Activated CD4-positive, alpha-beta T cell treated with anti-CD3 and anti-CD28 coated beads, Interleukin-2, amount 10 ng/mL, durations not matched to agents 7 days and 5 days (primary cell): Measurements from ENCODE around the gene KRI1. TPM values are rescaled to one million over a fixed set of nuclear protein-coding genes. Genes with fewer than 3 reads are reported as not detected.

Experiments
- CTCF ChIA-PET: fragments of 350-600 bp; sonication (Branson Sonifier 250); formaldehyde crosslinking; loops from one replicate; lab custom pipeline; 2021; ENCODE audit warnings: antibody characterized with exemption; lab: Charles Lee
- POLR2A ChIA-PET: fragments of 350-600 bp; sonication (Branson Sonifier 250); formaldehyde crosslinking; loops from one replicate; lab custom pipeline; 2021; ENCODE audit warnings: antibody characterized with exemption; lab: Charles Lee
- DNase-seq: peaks from one replicate; pipeline ENCODE4 v3.0.0-alpha.2; 2020
- H3K27ac Mint-ChIP-seq: one replicate; pipeline ENCODE4 v1.8.0; 2021; ENCODE audit warnings: mild to moderate bottlenecking, moderate library complexity, mixed read lengths
- H3K27me3 Mint-ChIP-seq: one replicate; pipeline ENCODE4 v1.8.0; 2021; ENCODE audit warnings: mixed read lengths
- H3K36me3 Mint-ChIP-seq: one replicate; pipeline ENCODE4 v1.8.0; 2021; ENCODE audit warnings: low read depth, mixed read lengths
- H3K4me1 Mint-ChIP-seq: one replicate; pipeline ENCODE4 v1.8.0; 2021; ENCODE audit warnings: mixed read lengths
- H3K4me3 Mint-ChIP-seq: one replicate; pipeline ENCODE4 v1.8.0; 2021; ENCODE audit warnings: mild to moderate bottlenecking, moderate library complexity, mixed read lengths
- H3K9me3 Mint-ChIP-seq: one replicate; pipeline ENCODE4 v1.8.0; 2021; ENCODE audit warnings: mixed read lengths
- total RNA-seq, 2 experiments: library from RNA; stranded (reverse); gene quantifications; one replicate each; pipeline ENCODE4 v1.2.3, GENCODE V29; 2021

KRI1 gene
- total RNA-seq, 2 experiments from 2014 or later, result 68.1 to 78.4 TPM

- Mint-ChIP-seq H3K36me3 (no peaks in the 10 kb centered on the region), H3K4me3 (no peak overlapping the region), H3K27ac (no peak overlapping the region), H3K27me3 (peaks cover 24% of the 10 kb centered on the region), H3K4me1 (peaks cover 14% of the 10 kb centered on the region), H3K9me3 (no peaks in the 10 kb centered on the region)
- POLR2A ChIA-PET, result no interaction called here
- no peak for DNase-seq
- CTCF ChIA-PET, result interaction anchor here (0.6 kb wide), 1 partner anchor 607 kb away, joined by 4 read pairs; no protein-coding TSS in a partner anchor
Measured at GRCh38 chr19:10523135-10523636, 42.6 kb downstream of the KRI1 start.

DNA sequence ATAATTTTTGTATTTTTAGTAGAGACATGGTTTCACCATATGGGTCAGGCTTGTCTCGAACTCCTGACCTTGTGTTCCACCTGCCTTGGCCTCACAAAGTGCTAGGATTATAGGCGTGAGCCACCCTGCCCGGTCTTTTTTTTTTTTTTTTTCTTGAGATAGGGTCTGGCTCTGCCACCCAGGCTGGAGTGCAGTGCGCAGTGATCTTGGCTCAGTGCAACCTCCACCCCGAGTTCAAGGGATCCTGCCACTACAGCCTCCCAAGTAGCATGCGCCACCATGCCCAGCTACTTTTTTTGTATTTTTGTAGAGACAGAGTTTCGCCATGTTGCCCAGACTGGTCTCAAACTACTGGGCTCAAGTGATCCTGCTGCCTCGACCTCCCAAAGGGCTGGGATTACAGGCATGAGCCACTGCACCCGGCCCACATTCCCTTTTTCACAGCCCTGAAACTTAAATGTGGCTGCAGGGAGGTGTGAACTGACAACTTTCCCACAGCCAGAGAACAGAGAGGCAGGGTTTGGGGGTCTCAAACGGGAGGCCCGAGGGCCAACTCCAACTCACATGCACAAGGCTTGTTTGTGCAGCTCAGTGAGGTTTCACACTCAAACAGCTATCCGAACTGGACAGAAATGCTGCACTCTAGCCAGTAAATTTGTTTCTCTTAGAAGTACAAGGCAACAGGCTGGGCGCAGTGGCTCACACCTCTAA lies 44.2 kb downstream of the KRI1 start:
- ChIA-PET POLR2A (no interaction called here), CTCF (interaction anchor here (1.9 kb wide), 1 partner anchor 196 kb away, joined by 4 read pairs; the partner anchor contains the start of gene DNM2)
- no peak overlapping the region for H3K27ac Mint-ChIP-seq
- no peak for DNase-seq
- H3K36me3 Mint-ChIP-seq, result no peaks in the 10 kb centered on the region
- H3K4me1 Mint-ChIP-seq, result peaks cover 21% of the 10 kb centered on the region
- H3K4me3 Mint-ChIP-seq, result no peak overlapping the region
- peaks cover 31% of the 10 kb centered on the region for H3K27me3 Mint-ChIP-seq
- no peaks in the 10 kb centered on the region for H3K9me3 Mint-ChIP-seq

- H3K27ac Mint-ChIP-seq, result peak overlapping the region; percentile 19
- ChIA-PET CTCF (interaction anchor here (0.6 to 1.9 kb wide), 3 partner anchors 20 to 231 kb away, joined by 4 to 5 read pairs (median 4); partner anchors contain the start of gene DNM2), POLR2A (no interaction called here)
- H3K36me3 Mint-ChIP-seq, result no peaks in the 10 kb centered on the region
- no peak for DNase-seq
- peaks cover 40% of the 10 kb centered on the region for H3K27me3 Mint-ChIP-seq
- no peak overlapping the region for H3K4me3 Mint-ChIP-seq
- no peaks in the 10 kb centered on the region for H3K9me3 Mint-ChIP-seq
- peaks cover 27% of the 10 kb centered on the region for H3K4me1 Mint-ChIP-seq
Measured at GRCh38 chr19:10520652-10521318, 45.0 kb downstream of the KRI1 start.

- Mint-ChIP-seq H3K4me1 (peaks cover 29% of the 10 kb centered on the region), H3K27ac (peak overlapping the region; percentile 81)
Measured at GRCh38 chr19:10519421-10519820, 46.4 kb downstream of the KRI1 start.

GRCh38 chr19:10518444-10519361 lies 47.1 kb downstream of the KRI1 start:
- Mint-ChIP-seq H3K4me1 (peaks cover 30% of the 10 kb centered on the region), H3K27ac (no peak overlapping the region), H3K27me3 (peaks cover 58% of the 10 kb centered on the region), H3K9me3 (no peaks in the 10 kb centered on the region), H3K36me3 (no peaks in the 10 kb centered on the region), H3K4me3 (peak overlapping the region; percentile 41)
- POLR2A ChIA-PET, result no interaction called here
- no peak for DNase-seq
- CTCF ChIA-PET, result interaction anchor here (0.7 to 1.9 kb wide), 2 partner anchors 10 to 57 kb away, joined by 4 to 5 read pairs; no protein-coding TSS in a partner anchor

More at GRCh38 chr19:10519421-10519820, 46.4 kb downstream of the KRI1 start:
- H3K36me3 Mint-ChIP-seq, result no peaks in the 10 kb centered on the region
- H3K4me3 Mint-ChIP-seq, result peak overlapping the region; percentile 8
- peaks cover 53% of the 10 kb centered on the region for H3K27me3 Mint-ChIP-seq
- H3K9me3 Mint-ChIP-seq, result no peaks in the 10 kb centered on the region
- DNase-seq, result no peak
- POLR2A ChIA-PET, result no interaction called here
- CTCF ChIA-PET, result interaction anchor here (1.2 kb wide), 1 partner anchor 22 kb away, joined by 5 read pairs; no protein-coding TSS in a partner anchor

DNA sequence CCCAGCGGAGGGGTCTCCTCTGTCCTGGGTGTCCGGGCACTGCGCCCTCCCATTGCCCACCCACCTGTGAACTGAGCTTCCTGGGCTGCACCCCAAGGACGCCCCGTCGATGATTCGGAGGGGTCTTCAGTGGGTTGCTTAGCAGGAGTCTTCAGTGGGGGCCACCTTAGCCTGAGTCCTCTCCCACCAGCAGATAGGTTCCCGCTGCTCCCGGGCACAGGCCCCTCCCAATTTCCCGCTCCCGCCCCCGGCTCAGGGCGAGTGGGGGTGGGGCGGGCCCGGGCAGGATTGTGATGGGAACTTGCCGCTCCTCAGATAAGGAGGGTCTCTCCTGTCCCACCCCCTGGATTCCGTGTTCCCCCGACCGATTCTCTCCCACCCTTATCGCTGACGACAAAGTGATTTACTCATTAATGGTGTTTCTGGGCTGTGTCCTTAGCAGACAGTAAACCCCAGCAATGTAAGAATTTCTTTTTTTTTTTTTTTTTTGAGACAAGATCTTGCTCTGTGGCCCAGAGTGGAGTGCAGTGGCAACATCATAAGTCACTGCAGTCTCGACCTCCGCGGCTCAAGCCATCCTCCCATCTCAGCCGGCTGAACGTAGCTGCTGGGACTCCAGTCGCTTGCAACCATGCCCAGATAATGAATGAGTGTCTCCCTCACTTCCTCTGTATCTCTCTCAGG lies 47.9 kb downstream of the KRI1 start:
- peak overlapping the region; percentile 11 for H3K4me3 Mint-ChIP-seq
- H3K4me1 Mint-ChIP-seq, result peaks cover 35% of the 10 kb centered on the region
- H3K9me3 Mint-ChIP-seq, result no peaks in the 10 kb centered on the region
- no peak for DNase-seq
- no peaks in the 10 kb centered on the region for H3K36me3 Mint-ChIP-seq
- ChIA-PET POLR2A (interaction anchor here (0.6 kb wide), 1 partner anchor 934 kb away, joined by 5 read pairs; no protein-coding TSS in a partner anchor), CTCF (interaction anchor here (0.7 to 3.0 kb wide), 6 partner anchors 9 to 200 kb away, joined by 3 to 8 read pairs (median 4); partner anchors contain the start of gene DNM2)
- peaks cover 66% of the 10 kb centered on the region for H3K27me3 Mint-ChIP-seq
- no peak overlapping the region for H3K27ac Mint-ChIP-seq

DNA sequence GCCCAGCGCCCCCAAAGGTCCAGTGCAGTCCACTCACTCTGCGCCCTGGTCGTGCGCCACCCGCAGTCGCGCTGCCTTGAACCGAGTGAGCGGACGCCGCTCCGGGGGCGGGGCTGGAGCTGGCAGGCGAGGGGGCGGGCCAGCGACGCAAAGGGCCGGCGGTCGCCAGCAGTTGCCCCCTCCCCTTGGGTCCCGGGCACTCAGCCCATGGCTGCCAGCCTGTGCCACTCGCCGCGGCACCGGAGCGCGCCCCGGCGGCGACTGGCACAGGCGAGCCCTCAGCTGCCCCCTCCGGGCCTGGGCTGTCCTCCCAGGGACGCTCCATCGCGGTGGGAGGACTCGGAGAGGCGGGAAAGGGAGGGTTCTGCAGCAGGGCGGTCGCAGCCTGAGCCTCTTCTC lies 48.5 kb downstream of the KRI1 start, which contains the start of gene S1PR5:
TSS of gene S1PR5 (minus strand) at position 87 of the 399 bp plus-strand sequence. CDS start 2,436 bp downstream, outside the sequence.
- POLR2A ChIA-PET, result no interaction called here
- Mint-ChIP-seq H3K4me1 (peaks cover 35% of the 10 kb centered on the region), H3K4me3 (peak within 1 kb of the TSS; percentile 50), H3K9me3 (no peaks in the 10 kb centered on the region), H3K27ac (no peak within 1 kb of the TSS), H3K27me3 (peaks cover 70% of the 10 kb centered on the region), H3K36me3 (no peaks in the 10 kb centered on the region)
- CTCF ChIA-PET, result interaction anchor here (1.0 to 3.0 kb wide), 6 partner anchors 8 to 201 kb away, joined by 3 to 8 read pairs (median 3); partner anchors contain the start of gene DNM2
- no peak for DNase-seq

DNA sequence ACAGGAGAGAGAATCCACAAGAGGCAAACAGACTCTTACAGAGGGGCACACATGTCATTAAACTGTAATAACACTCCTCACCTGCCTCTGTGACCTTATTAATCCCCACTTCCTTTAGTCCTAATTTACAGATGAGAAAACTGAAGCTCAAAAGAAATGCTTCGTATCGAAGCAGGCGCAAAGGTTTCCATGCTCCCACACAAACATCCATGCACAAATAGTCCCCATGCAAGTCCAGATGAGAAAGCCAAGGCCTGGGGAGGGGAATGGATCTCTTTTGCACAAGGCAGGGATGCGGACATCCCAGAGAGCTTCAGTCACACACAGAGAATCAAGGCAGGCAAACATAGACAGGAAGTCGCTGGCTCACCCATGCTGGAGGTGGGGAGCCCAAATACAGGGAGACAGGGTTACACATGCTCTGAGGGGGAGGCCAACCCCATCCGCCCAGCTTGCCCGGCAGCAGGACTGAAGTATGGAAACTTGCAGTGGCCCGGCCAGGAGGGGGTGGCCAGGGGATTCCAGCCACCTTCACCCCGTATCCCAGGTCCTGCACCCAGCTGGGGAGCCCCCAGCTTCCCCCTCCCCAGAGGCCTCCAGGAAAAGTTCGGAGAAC lies 49.0 kb downstream of the KRI1 start:
- no peak for DNase-seq
- ChIA-PET POLR2A (no interaction called here), CTCF (interaction anchor here (1.0 to 3.0 kb wide), 8 partner anchors 8 to 201 kb away, joined by 3 to 8 read pairs (median 3); partner anchors contain the start of gene DNM2)
- Mint-ChIP-seq H3K27ac (no peak overlapping the region), H3K27me3 (peaks cover 68% of the 10 kb centered on the region), H3K36me3 (no peaks in the 10 kb centered on the region), H3K4me3 (peak overlapping the region; percentile 50), H3K4me1 (peaks cover 35% of the 10 kb centered on the region), H3K9me3 (no peaks in the 10 kb centered on the region)

- POLR2A ChIA-PET, result no interaction called here
- Mint-ChIP-seq H3K4me1 (peaks cover 35% of the 10 kb centered on the region), H3K27ac (no peak overlapping the region), H3K36me3 (no peaks in the 10 kb centered on the region), H3K4me3 (no peak overlapping the region), H3K27me3 (peaks cover 71% of the 10 kb centered on the region), H3K9me3 (no peaks in the 10 kb centered on the region)
- DNase-seq, result no peak
- CTCF ChIA-PET, result interaction anchor here (0.7 to 3.0 kb wide), 5 partner anchors 10 to 136 kb away, joined by 3 to 8 read pairs (median 3); no protein-coding TSS in a partner anchor
Measured at GRCh38 chr19:10516064-10516385, 49.8 kb downstream of the KRI1 start.

GRCh38 chr19:10514211-10515145 lies 51.3 kb downstream of the KRI1 start:
- H3K4me3 Mint-ChIP-seq, result no peak overlapping the region
- no peak overlapping the region for H3K27ac Mint-ChIP-seq
- H3K36me3 Mint-ChIP-seq, result no peaks in the 10 kb centered on the region
- H3K27me3 Mint-ChIP-seq, result peaks cover 62% of the 10 kb centered on the region
- ChIA-PET POLR2A (no interaction called here), CTCF (interaction anchor here (3.0 kb wide), 1 partner anchor 9 kb away, joined by 8 read pairs; no protein-coding TSS in a partner anchor)
- peaks cover 39% of the 10 kb centered on the region for H3K4me1 Mint-ChIP-seq
- peak; percentile 48 for DNase-seq
- no peaks in the 10 kb centered on the region for H3K9me3 Mint-ChIP-seq
